ENCODE measurements around the gene NMRK1.

The NMRK1 gene

GRCh38 chr9:75087824-75088645 is at the start of gene NMRK1, which contains the start of gene OSTF1:
Gene NMRK1, minus strand, starts transcription at chr9:75088155. Its CDS starts 5,040 bp downstream, at chr9:75083115.
Gene OSTF1, plus strand, starts transcription at chr9:75088514. Its CDS starts 179 bp downstream, at chr9:75088693.
- peak; percentile 93 for DNase-seq

- no peak for DNase-seq
These were observed 46.5 kb upstream of the NMRK1 start for GRCh38 chr9:75134495-75134894.

GRCh38 chr9:75133396-75133795 is 45.4 kb upstream of the NMRK1 start:
- no peak for DNase-seq

DNA sequence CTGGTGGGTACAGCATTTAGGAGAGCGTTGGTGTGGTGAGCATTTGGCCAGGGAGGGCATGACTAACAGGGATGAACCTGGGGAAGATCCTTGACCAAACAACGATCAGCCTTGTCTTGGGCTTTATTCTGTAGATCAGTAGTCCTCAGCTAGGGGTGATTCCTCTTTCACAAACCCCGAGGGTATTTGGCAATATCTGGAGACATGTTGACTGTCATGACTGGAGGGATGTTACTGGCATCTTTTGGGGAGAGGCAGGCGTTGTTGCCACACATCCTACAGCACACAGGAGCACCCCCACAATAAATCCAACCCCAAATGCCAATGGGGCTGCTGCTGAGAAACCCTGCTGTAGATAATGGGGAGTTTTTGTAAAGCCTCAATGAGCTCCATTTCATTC is 44.3 kb upstream of the NMRK1 start:
- DNase-seq, result no peak

DNA sequence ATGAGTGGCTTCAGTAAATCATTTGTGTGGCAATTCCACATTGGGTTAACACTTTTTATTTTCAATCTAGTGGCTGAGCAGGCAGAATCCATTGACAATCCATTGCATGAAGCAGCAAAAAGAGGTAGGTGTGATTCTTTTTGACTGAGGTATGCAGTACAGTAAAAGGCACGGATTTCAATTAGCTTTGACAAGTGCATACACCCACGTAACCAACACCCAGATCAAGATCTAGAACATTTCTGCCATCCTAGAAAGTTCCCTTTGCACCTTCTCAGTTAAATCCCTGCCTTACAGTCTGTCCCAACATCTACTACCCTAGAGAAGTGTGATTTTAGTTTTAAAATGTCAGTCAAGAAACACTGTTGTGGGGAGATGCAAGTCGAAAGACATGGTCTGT is 43.7 kb upstream of the NMRK1 start:
- DNase-seq, result no peak

GRCh38 chr9:75130621-75131230 is 42.8 kb upstream of the NMRK1 start:
- DNase-seq, result no peak

DNA sequence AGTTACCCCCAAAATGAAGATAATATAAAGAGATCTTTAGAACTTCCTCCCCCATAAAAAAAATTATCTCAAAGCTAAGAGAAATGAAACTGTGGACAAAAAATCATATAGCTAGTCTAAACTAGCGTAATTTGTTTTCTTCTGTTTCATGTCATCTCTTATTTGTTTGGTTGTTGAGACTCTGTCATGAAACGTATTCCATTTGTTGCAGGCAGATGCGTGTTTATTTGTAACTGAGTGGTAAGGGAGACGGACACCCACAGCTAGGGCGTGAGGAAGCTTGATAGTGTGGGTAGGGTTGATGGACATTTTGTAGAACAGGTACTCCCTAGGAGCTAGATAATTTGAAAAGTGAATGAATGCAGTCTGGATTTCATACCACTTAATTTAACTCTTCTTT is 42.2 kb upstream of the NMRK1 start:
- no peak for DNase-seq

DNA sequence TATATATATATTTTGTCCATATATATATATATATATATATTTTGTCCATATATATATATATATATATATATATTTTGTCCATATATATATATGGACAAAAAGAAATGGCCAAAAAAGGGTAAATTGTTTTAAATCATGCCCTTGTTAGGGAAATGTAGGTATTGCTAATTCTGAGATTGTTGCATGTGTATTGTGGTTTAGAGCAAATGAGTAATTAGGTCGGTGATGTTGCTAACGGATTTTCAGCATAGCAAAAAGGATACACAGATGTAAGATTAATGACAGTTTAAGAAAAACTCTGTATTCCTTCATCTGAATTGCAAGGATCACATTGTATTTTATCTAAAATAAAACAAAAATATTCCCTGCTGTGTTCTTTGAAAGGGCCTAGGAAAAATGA is 40.6 kb upstream of the NMRK1 start:
- DNase-seq, result no peak

- no peak for DNase-seq
These were observed 35.7 kb upstream of the NMRK1 start for GRCh38 chr9:75123696-75124095.

GRCh38 chr9:75121914-75122558 is 34.1 kb upstream of the NMRK1 start:
- DNase-seq, result no peak

- DNase-seq, result no peak
These were observed 32.7 kb upstream of the NMRK1 start for GRCh38 chr9:75120686-75121085.

DNA sequence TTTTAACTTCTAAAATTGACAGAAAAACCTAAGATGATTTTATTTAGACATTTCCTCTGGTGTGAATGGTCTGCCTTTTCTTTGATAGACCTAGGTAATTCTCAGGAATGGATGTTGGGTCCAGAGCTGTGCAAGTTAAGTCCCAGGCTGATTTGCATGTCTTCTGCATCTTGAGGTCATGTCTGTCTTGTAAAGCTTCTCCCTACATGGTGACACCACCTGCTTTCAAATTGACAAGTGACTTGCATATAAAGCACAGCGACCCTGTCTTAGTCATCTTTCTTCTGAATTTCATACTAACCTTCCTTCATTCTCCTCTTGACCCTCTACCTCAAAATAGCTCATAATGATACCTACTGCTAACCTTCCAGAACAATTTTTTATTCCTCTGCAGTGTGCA is 29.6 kb upstream of the NMRK1 start:
- no peak for DNase-seq

GRCh38 chr9:75116306-75116705 is 28.4 kb upstream of the NMRK1 start:
- DNase-seq, result no peak

DNA sequence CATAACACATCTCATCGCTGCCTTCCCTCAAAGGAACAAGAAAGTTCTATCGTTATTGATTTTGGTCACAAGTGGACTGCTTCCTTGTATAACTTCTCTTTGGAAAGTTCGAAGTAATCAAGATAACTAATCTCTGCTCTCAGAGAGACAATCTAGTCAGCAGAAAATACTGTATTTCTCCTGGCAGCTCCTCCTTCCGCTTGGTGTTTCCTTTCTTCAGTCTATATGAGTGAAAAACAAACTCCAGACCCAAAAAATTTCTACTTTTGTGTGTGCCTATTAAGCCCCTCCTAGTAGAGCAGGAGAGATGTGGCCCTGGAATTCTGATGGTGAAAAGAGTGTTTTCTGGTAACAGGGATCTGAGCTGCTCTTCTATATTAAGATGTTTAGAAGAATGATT is 24.8 kb upstream of the NMRK1 start:
- DNase-seq, result no peak

DNA sequence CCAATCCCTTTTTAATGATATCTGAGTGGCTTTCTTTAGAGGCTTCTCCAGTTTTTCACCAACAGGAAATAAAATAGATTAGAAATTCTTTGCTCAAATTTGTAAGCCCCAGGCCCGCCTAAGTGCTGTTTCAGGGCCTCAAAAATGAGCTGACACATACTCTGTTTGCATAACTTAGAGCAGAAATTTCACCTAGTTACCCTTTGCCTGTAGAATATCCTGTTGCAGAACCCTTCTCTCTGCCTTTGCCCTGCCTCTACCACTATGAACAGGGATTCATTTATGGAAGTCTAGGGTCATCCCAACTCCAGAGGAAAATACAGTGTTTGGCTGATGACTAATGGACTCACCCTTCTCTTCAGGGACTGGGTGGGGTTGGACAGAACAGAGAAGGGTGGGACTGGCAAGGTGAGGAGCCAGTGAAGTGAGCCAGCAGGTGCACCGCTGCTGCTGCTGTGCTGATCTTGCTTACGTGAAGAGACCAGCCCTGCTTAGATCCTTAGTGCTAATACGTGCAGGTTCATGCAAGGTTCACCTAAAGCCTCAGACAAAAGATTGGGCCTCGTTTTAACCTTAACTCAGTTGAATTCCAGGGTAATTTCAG is 23.2 kb upstream of the NMRK1 start:
- peak; percentile 34 for DNase-seq

DNA sequence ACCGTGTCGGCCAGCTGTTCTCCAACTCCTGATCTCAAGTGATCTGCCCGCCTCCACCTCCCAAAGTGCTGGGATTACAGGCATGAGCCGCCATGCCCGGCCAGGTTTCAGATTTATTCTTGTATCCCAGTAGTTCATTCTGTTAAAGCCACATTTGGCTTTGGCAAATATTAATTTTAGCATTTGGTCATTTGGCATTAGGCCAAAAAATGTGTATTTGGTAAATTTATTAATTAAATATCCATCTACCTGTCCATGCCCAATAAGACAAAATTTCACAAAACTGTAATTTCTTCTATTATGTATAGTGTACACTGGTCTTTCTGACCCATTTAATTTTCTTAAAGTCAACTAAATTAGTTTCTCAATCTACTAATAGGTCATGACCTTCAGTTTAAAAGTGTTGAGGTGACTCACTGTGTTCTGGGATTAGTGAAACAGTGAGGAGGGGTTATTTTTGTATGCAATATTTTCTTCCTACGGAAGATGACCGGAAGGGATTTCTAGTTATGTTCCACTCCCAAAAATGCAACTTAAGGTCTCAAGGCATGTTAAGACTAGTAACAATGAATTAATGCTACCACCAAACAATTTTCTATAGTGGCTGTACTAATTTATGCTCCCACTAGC is 21.4 kb upstream of the NMRK1 start:
- DNase-seq, result no peak

DNA sequence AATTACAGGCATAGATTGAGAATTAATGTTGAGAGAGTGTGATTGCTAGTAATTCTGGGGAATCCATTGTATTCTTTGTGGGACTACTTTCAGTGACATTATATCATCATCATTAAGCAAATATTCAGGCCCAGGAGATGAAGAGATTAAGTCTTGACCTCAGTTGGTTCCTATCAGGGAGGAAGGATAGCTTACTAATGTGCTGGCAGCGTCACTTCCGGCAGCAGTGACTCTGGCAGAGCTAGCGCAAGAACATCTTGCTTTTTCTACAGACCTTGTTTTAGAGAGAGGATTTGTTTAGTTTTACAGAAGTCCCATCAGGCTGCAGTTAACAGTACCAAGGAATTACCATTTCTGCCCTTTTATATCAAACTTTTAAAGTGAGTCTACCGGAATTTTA is 20.6 kb upstream of the NMRK1 start:
- no peak for DNase-seq

GRCh38 chr9:75106857-75107256 is 18.9 kb upstream of the NMRK1 start:
- DNase-seq, result no peak

GRCh38 chr9:75105841-75106240 is 17.9 kb upstream of the NMRK1 start:
- no peak for DNase-seq

DNA sequence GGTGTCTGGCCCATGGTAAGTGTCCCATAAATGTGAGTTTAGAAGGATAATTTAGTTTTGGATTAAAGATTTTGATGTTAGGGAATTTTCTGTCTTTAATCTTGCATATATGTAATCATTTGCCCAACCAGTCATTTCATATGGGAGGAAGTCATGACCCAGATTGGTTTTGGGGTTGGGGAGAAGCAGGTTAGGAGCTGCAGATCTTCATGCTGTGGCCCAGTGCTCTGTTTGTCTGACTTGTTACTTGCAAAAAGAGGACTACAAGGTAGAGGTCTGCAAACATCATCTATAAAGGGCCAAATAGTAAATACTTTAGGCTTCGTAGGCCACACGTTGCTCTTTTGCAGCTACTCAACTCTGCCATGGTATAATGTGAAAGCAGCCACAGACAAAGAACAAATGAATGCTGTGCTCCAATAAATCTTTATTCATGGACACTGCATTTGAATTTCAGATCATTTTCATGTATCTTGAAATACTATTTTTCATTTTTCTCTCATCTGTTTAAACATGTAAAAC is 17.1 kb upstream of the NMRK1 start:
- DNase-seq, result no peak

DNA sequence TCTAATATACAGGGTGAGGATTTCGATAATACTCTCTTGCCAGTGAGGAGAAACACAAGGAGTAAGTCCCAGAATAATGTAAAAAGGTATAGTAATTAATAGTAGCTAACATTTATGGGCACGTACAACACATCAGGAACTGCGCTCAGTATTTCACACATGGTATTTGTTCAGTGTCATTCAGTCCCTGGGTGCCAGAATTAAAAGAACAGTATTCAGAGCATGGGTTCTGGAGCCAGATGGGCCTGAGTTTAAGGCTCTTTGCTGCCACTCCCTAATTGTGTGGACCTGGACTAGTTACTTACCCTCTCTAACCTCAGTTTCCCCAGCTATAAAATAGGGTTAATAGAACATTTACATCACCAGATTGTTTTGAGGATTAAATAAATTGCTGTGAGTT is 16.7 kb upstream of the NMRK1 start:
- no peak for DNase-seq

DNA sequence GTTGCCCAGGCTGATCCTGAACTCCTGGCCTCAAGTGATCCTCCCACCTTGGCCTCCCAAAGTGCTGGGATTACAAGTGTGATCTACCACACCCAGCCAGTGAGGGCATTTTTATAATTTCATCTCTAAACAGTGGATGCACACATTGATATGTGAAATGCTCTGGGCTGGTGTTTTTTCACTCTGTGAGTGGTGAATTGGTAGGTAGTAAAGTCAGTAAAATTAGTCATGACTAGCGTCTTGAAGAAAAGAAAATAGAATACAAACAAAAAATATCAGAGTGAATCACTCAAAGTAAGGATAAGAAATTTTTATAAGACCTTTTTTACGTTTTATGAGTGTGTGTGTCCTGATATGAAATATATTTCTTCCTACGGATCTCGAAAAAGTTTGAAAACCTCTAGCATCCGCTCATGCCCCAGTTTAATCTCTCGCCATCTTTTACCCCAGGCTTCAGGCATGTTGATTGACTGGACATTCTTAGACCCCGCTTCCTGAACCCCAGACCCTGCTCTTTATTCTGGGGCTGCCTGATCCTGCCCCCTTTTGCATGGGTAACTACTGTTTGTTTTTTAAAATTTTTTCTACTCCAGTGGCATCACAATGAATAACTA is 14.3 kb upstream of the NMRK1 start:
- DNase-seq, result no peak
